PFSK-1 (cell line): ENCODE data around the gene TAMM41.

Source experiments
- POLR2AphosphoS5 ChIP-seq: IDR thresholded peaks from 2 replicates; pipeline ENCODE4 v1.6.1; 2012; ENCODE audit warnings: low read depth, mild to moderate bottlenecking, control low read depth, low read length, moderate library complexity
- REST ChIP-seq, 2 experiments: IDR thresholded peaks; 2 replicates each; pipeline versions ENCODE4 v1.6.1 to v1.8.0; 2011 to 2012; ENCODE audit warnings: low read depth in 2 of 2, low read length in 2 of 2, control low read depth in 1 of 2, inconsistent platforms in 1 of 2, mild to moderate bottlenecking in 1 of 2, moderate library complexity in 1 of 2; ENCODE audit not compliant: insufficient read depth in 1 of 2

- no peak for TF ChIP-seq REST (IDR thresholded peaks at IDR 0.05; ENCODE audit: insufficient read depth in 1 of 2, low read depth in 2 of 2, low read length in 2 of 2)
- no peak for TF ChIP-seq POLR2AphosphoS5
These were observed 11.6 kb downstream of the TAMM41 start for GRCh38 chr3:11835028-11835639.
